ENCODE data around the gene SLC2A1.

DNA sequence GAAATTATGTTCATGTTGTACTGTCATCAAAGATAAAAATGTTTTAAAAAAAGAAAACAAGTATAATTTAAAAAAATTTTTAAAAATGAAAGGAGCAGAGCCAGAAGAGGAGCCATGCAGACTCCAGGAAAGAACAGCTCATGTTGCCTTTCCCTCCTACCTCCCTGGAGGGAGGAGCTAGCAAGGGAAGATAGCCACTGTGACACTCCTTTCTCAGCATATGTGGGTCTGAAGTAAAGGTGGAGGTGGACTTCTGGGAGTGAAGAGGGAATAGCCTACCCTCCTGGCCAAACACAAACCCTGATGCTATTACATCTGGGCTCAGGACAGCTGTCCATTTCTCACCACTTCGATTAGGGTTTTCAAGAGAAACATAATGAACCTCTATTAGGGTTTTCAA lies 54.2 kb downstream of the SLC2A1 start:
- no peak for TF ChIP-seq POLR2AphosphoS5 (IDR thresholded peaks at IDR 0.05; ENCODE audit: borderline replicate concordance, low read depth, low read length)
- no peak for TF ChIP-seq EZH2 (IDR thresholded peaks at IDR 0.05)
